ENCODE data around the gene DNAJC24.

DNA sequence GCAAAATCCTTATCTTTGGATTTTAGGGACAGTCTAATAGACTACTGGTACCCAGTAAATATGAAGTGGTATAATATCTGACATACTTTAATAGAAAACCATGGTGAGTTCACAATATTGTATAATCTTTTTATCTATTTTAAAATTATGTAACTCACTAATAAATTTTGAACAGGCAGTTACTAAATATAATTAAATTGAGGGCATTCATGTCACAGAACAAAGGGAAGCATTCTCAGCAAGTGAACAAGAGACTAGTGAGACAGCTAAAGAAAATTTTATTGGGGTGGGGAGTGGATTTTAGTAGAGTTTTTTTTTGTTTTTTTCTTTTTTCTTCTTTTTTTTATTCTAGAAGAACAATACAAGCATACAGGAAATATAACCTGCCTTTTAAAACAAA lies 55.0 kb downstream of the DNAJC24 start:
- TF ChIP-seq FOXM1 (IDR thresholded peaks at IDR 0.05; ENCODE audit: borderline replicate concordance) (no peak), BHLHE40 (IDR thresholded peaks at IDR 0.05; ENCODE audit: borderline replicate concordance) (no peak), ARNT (IDR thresholded peaks at IDR 0.05) (no peak), HDGF (IDR thresholded peaks at IDR 0.05; ENCODE audit: borderline replicate concordance) (no peak), SUZ12 (IDR thresholded peaks at IDR 0.05) (no peak), SP1 (IDR thresholded peaks at IDR 0.05) (no peak), NFRKB (IDR thresholded peaks at IDR 0.05) (no peak), ELF4 (IDR thresholded peaks at IDR 0.05) (no peak), FOXK2 (IDR thresholded peaks at IDR 0.05) (no peak), CTBP1 (IDR thresholded peaks at IDR 0.05; ENCODE audit: borderline replicate concordance) (no peak), FOXA1 (IDR thresholded peaks at IDR 0.05) (no peak)
- TF ChIP-seq, protein P1, sequence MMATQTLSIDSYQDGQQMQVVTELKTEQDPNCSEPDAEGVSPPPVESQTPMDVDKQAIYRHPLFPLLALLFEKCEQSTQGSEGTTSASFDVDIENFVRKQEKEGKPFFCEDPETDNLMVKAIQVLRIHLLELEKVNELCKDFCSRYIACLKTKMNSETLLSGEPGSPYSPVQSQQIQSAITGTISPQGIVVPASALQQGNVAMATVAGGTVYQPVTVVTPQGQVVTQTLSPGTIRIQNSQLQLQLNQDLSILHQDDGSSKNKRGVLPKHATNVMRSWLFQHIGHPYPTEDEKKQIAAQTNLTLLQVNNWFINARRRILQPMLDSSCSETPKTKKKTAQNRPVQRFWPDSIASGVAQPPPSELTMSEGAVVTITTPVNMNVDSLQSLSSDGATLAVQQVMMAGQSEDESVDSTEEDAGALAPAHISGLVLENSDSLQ (IDR thresholded peaks at IDR 0.05) = no peak
